RPMI8226 (cell line): ENCODE results near the gene SUPT3H.
"Not testable (repeated sequence)": the region's sequence is repeated elsewhere in the genome, so short reads cannot be mapped to it uniquely, and the experiment has no call there.

Experiments
- DNase-seq: peaks from one replicate; pipeline ENCODE4 v3.0.0-alpha.2; 2015

The SUPT3H gene

GRCh38 chr6:45105170-45105820, 272.4 kb downstream of the SUPT3H start:
- DNase-seq: no peak

GRCh38 chr6:45104429-45104828, 273.3 kb downstream of the SUPT3H start:
- no peak for DNase-seq

- DNase-seq: no peak
Observed at GRCh38 chr6:45098256-45098655, 279.5 kb downstream of the SUPT3H start.

GRCh38 chr6:45094831-45095230, 282.9 kb downstream of the SUPT3H start:
- DNase-seq: no peak

- DNase-seq: no peak
Observed at GRCh38 chr6:45092135-45092534, 285.6 kb downstream of the SUPT3H start.

- DNase-seq: no peak
Observed at GRCh38 chr6:45086360-45087084, 291.2 kb downstream of the SUPT3H start.

- no peak for DNase-seq
Observed at GRCh38 chr6:45084257-45084656, 293.5 kb downstream of the SUPT3H start.

GRCh38 chr6:45082091-45082490, 295.6 kb downstream of the SUPT3H start:
- no peak for DNase-seq

- DNase-seq: no peak
Observed at GRCh38 chr6:45081634-45082033, 296.1 kb downstream of the SUPT3H start.

- DNase-seq: no peak
Observed at GRCh38 chr6:45078432-45078831, 299.3 kb downstream of the SUPT3H start.

- DNase-seq: no peak
Observed at GRCh38 chr6:45076217-45076930, 301.4 kb downstream of the SUPT3H start.

GRCh38 chr6:45075246-45075645, 302.5 kb downstream of the SUPT3H start:
- DNase-seq: no peak

- no peak for DNase-seq
Observed at GRCh38 chr6:45074439-45074838, 303.3 kb downstream of the SUPT3H start.

GRCh38 chr6:45073771-45074170, 304.0 kb downstream of the SUPT3H start:
- DNase-seq: no peak

GRCh38 chr6:45072673-45073072, 305.1 kb downstream of the SUPT3H start:
- no peak for DNase-seq

- DNase-seq: no peak
Observed at GRCh38 chr6:45072016-45072415, 305.7 kb downstream of the SUPT3H start.

GRCh38 chr6:45069091-45069490, 308.6 kb downstream of the SUPT3H start:
- DNase-seq: no peak

- DNase-seq: not testable (repeated sequence)
Observed at GRCh38 chr6:45067446-45067845, 310.3 kb downstream of the SUPT3H start.

- not testable (repeated sequence) for DNase-seq
Observed at GRCh38 chr6:45062659-45063058, 315.1 kb downstream of the SUPT3H start.

GRCh38 chr6:45057711-45058110, 320.0 kb downstream of the SUPT3H start:
- DNase-seq: no peak

- no peak for DNase-seq
Observed at GRCh38 chr6:45054610-45055009, 323.1 kb downstream of the SUPT3H start.

- no peak for DNase-seq
Observed at GRCh38 chr6:45052325-45052724, 325.4 kb downstream of the SUPT3H start.

GRCh38 chr6:45049188-45049843, 328.4 kb downstream of the SUPT3H start:
- no peak for DNase-seq
